ENCODE measurements around the gene CEP72.

The CEP72 gene

GRCh38 chr5:585556-585955 lies 26.6 kb upstream of the CEP72 start:
- TF ChIP-seq GATA1 (IDR thresholded peaks at IDR 0.05; ENCODE audit: low read depth, low read length) (no peak), POLR2A (IDR thresholded peaks at IDR 0.05; ENCODE audit: low read length) (no peak)
- no peak for DNase-seq

- no peak for DNase-seq
- TF ChIP-seq GATA1 (IDR thresholded peaks at IDR 0.05; ENCODE audit: low read depth, low read length) (no peak), POLR2A (IDR thresholded peaks at IDR 0.05; ENCODE audit: low read length) (no peak)
Observed at GRCh38 chr5:585962-586628, 26.0 kb upstream of the CEP72 start.

GRCh38 chr5:586751-587285 lies 25.3 kb upstream of the CEP72 start:
- DNase-seq: no peak

GRCh38 chr5:587403-587802 lies 24.7 kb upstream of the CEP72 start:
- TF ChIP-seq GATA1 (IDR thresholded peaks at IDR 0.05; ENCODE audit: low read depth, low read length) (no peak), POLR2A (IDR thresholded peaks at IDR 0.05; ENCODE audit: low read length) (no peak)

More at GRCh38 chr5:586751-587285, 25.3 kb upstream of the CEP72 start:
- TF ChIP-seq GATA1 (IDR thresholded peaks at IDR 0.05; ENCODE audit: low read depth, low read length): no peak
- TF ChIP-seq POLR2A (IDR thresholded peaks at IDR 0.05; ENCODE audit: low read length): no peak

GRCh38 chr5:588406-588995 lies 23.6 kb upstream of the CEP72 start:
- TF ChIP-seq POLR2A (IDR thresholded peaks at IDR 0.05; ENCODE audit: low read length) (no peak), GATA1 (IDR thresholded peaks at IDR 0.05; ENCODE audit: low read depth, low read length) (no peak)
- DNase-seq: no peak

More at GRCh38 chr5:587403-587802, 24.7 kb upstream of the CEP72 start:
- no peak for DNase-seq

- TF ChIP-seq POLR2A (IDR thresholded peaks at IDR 0.05; ENCODE audit: low read length): no peak
- TF ChIP-seq GATA1 (IDR thresholded peaks at IDR 0.05; ENCODE audit: low read depth, low read length): no peak
- no peak for DNase-seq
Observed at GRCh38 chr5:589173-589572, 23.0 kb upstream of the CEP72 start.

- TF ChIP-seq GATA1 (IDR thresholded peaks at IDR 0.05; ENCODE audit: low read depth, low read length) (no peak), POLR2A (IDR thresholded peaks at IDR 0.05; ENCODE audit: low read length) (no peak)
- no peak for DNase-seq
Observed at GRCh38 chr5:589588-589987, 22.6 kb upstream of the CEP72 start.

- TF ChIP-seq POLR2A (IDR thresholded peaks at IDR 0.05; ENCODE audit: low read length) (no peak), GATA1 (IDR thresholded peaks at IDR 0.05; ENCODE audit: low read depth, low read length) (no peak)
- no peak for DNase-seq
Observed at GRCh38 chr5:590346-590745, 21.8 kb upstream of the CEP72 start.

GRCh38 chr5:591746-592145 lies 20.4 kb upstream of the CEP72 start:
- DNase-seq: no peak

GRCh38 chr5:592158-592557 lies 20.0 kb upstream of the CEP72 start:
- TF ChIP-seq GATA1 (IDR thresholded peaks at IDR 0.05; ENCODE audit: low read depth, low read length): no peak
- no peak for TF ChIP-seq POLR2A (IDR thresholded peaks at IDR 0.05; ENCODE audit: low read length)
- no peak for DNase-seq

More at GRCh38 chr5:591746-592145, 20.4 kb upstream of the CEP72 start:
- TF ChIP-seq GATA1 (IDR thresholded peaks at IDR 0.05; ENCODE audit: low read depth, low read length) (no peak), POLR2A (IDR thresholded peaks at IDR 0.05; ENCODE audit: low read length) (no peak)

GRCh38 chr5:593511-593910 lies 18.6 kb upstream of the CEP72 start:
- no peak for DNase-seq
- TF ChIP-seq POLR2A (IDR thresholded peaks at IDR 0.05; ENCODE audit: low read length) (no peak), GATA1 (IDR thresholded peaks at IDR 0.05; ENCODE audit: low read depth, low read length) (no peak)

GRCh38 chr5:594226-594860 lies 17.8 kb upstream of the CEP72 start:
- TF ChIP-seq POLR2A (IDR thresholded peaks at IDR 0.05; ENCODE audit: low read length): no peak
- TF ChIP-seq GATA1 (IDR thresholded peaks at IDR 0.05; ENCODE audit: low read depth, low read length): no peak
- no peak for DNase-seq

- no peak for DNase-seq
- no peak for TF ChIP-seq POLR2A (IDR thresholded peaks at IDR 0.05; ENCODE audit: low read length)
- no peak for TF ChIP-seq GATA1 (IDR thresholded peaks at IDR 0.05; ENCODE audit: low read depth, low read length)
Observed at GRCh38 chr5:595285-595875, 16.8 kb upstream of the CEP72 start.
